Astrocyte (in vitro differentiated cells and primary cell): ENCODE measurements around the gene PCNA. TPM values are rescaled to one million over a fixed set of nuclear protein-coding genes. Genes with fewer than 3 reads are reported as not detected.

ENCODE experiments used
- DNase-seq: peaks from one replicate; pipeline ENCODE4 v3.0.0-alpha.2; 2010; ENCODE audit warnings: low read depth
- FAIRE-seq: peaks from 2 replicates; lab custom pipeline; 2011; peaks lifted over from hg19 to GRCh38; lab: Jason Lieb, UNC
- H2AFZ ChIP-seq: 2 replicates; pipeline ENCODE4 v1.6.0; 2012; ENCODE audit warnings: low read depth, low read length, inconsistent platforms
- H3K27ac ChIP-seq: 2 replicates; pipeline ENCODE4 v1.5.1; 2011; ENCODE audit warnings: low read depth, low read length, inconsistent platforms
- H3K27me3 ChIP-seq: 2 replicates; pipeline ENCODE4 v1.6.0; 2011; ENCODE audit warnings: low read length, inconsistent platforms; ENCODE audit not compliant: insufficient read depth
- H3K36me3 ChIP-seq: 2 replicates; pipeline ENCODE4 v1.5.1; 2011; ENCODE audit warnings: low read length, inconsistent platforms; ENCODE audit not compliant: insufficient read depth
- H3K4me1 ChIP-seq: 2 replicates; pipeline ENCODE4 v1.5.1; 2011; ENCODE audit warnings: low read length, inconsistent platforms; ENCODE audit not compliant: insufficient read depth
- H3K4me2 ChIP-seq: 2 replicates; pipeline ENCODE4 v1.6.0; 2012; ENCODE audit warnings: low read length, inconsistent platforms
- H3K4me3 ChIP-seq: 2 replicates; pipeline ENCODE4 v1.5.1; 2011; ENCODE audit warnings: low read depth, mild to moderate bottlenecking, low read length, inconsistent platforms; ENCODE audit not compliant: insufficient read depth
- H3K79me2 ChIP-seq: 2 replicates; pipeline ENCODE4 v1.6.0; 2012; ENCODE audit warnings: mild to moderate bottlenecking, low read length, inconsistent platforms; ENCODE audit not compliant: insufficient read depth
- H3K9ac ChIP-seq: 2 replicates; pipeline ENCODE4 v1.6.0; 2012; ENCODE audit warnings: mild to moderate bottlenecking, low read length, inconsistent platforms
- H3K9me3 ChIP-seq: 2 replicates; pipeline ENCODE4 v1.5.1; 2012; ENCODE audit warnings: low read depth, mild to moderate bottlenecking, low read length, inconsistent platforms; ENCODE audit not compliant: insufficient read depth
- H4K20me1 ChIP-seq: 2 replicates; pipeline ENCODE4 v1.6.0; 2012; ENCODE audit warnings: low read length, inconsistent platforms; ENCODE audit not compliant: insufficient read depth
- H3K27ac Mint-ChIP-seq: one replicate; pipeline ENCODE4 v1.8.0; 2021; ENCODE audit warnings: mild to moderate bottlenecking, mixed read lengths; ENCODE audit not compliant: unreplicated experiment
- H3K27me3 Mint-ChIP-seq: one replicate; pipeline ENCODE4 v1.8.0; 2021; ENCODE audit warnings: low read depth, mixed read lengths; ENCODE audit not compliant: unreplicated experiment
- H3K36me3 Mint-ChIP-seq: one replicate; pipeline ENCODE4 v1.8.0; 2021; ENCODE audit warnings: low read depth, mixed read lengths; ENCODE audit not compliant: unreplicated experiment
- H3K4me1 Mint-ChIP-seq: one replicate; pipeline ENCODE4 v1.8.0; 2021; ENCODE audit warnings: low read depth, mixed read lengths; ENCODE audit not compliant: unreplicated experiment
- H3K4me3 Mint-ChIP-seq: one replicate; pipeline ENCODE4 v1.8.0; 2021; ENCODE audit warnings: mild to moderate bottlenecking, moderate library complexity, mixed read lengths; ENCODE audit not compliant: unreplicated experiment
- H3K9me3 Mint-ChIP-seq: one replicate; pipeline ENCODE4 v1.8.0; 2021; ENCODE audit warnings: mild to moderate bottlenecking, mixed read lengths; ENCODE audit not compliant: unreplicated experiment
- EZH2 ChIP-seq: IDR thresholded peaks from 2 replicates; pipeline ENCODE4 v1.6.1; 2012; ENCODE audit warnings: mild to moderate bottlenecking, low read length, inconsistent platforms; ENCODE audit not compliant: insufficient read depth
- total RNA-seq: library from RNA; stranded (reverse); gene quantifications from 2 replicates; pipeline ENCODE4 v1.2.1, GENCODE V29; 2021
- TF ChIP-seq, protein P1 (sequence below): IDR thresholded peaks from 2 replicates; pipeline ENCODE4 v1.5.1; 2011; ENCODE audit warnings: low read depth, mild to moderate bottlenecking, inconsistent platforms, low read length, moderate library complexity; ENCODE audit not compliant: insufficient read depth

The PCNA gene
- total RNA-seq, 1 donor from 2014 or later, result 77.6 TPM

DNA sequence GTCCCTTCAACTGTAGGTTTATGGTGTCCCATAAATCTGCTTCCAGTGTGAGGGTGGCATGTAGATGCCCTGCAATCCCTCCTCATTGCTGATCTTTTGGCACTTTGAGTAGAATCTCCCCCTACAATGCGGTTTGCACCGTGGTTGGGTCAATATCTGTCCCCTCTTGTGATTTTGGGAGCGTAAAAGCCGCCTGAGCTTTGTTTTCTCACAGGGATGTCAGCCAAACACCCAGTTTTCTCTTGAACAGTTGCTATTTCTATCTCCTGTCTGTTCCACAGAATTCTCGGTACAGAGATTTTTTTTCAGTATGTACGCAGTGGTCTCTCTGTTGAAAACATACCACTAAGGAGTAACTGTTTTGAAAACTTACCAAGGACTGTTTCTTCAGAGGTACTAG lies 28.8 kb upstream of the PCNA start:
- no peak for FAIRE-seq
- peaks cover 10% of the 10 kb centered on the region for H3K4me1 Mint-ChIP-seq
- TF ChIP-seq, protein P1, sequence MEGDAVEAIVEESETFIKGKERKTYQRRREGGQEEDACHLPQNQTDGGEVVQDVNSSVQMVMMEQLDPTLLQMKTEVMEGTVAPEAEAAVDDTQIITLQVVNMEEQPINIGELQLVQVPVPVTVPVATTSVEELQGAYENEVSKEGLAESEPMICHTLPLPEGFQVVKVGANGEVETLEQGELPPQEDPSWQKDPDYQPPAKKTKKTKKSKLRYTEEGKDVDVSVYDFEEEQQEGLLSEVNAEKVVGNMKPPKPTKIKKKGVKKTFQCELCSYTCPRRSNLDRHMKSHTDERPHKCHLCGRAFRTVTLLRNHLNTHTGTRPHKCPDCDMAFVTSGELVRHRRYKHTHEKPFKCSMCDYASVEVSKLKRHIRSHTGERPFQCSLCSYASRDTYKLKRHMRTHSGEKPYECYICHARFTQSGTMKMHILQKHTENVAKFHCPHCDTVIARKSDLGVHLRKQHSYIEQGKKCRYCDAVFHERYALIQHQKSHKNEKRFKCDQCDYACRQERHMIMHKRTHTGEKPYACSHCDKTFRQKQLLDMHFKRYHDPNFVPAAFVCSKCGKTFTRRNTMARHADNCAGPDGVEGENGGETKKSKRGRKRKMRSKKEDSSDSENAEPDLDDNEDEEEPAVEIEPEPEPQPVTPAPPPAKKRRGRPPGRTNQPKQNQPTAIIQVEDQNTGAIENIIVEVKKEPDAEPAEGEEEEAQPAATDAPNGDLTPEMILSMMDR, result no peak
- no peak for TF ChIP-seq EZH2
- no peak for DNase-seq
- H3K9me3 Mint-ChIP-seq, result no peaks in the 10 kb centered on the region
- Histone ChIP-seq H4K20me1 (peaks cover 57% of the 10 kb centered on the region), H3K27ac (no peak overlapping the region), H3K79me2 (peaks cover 64% of the 10 kb centered on the region), H2AFZ (no peak overlapping the region), H3K9me3 (no peaks in the 10 kb centered on the region), H3K4me1 (peaks cover 6% of the 10 kb centered on the region), H3K4me3 (no peak overlapping the region), H3K4me2 (no peak overlapping the region), H3K9ac (no peak overlapping the region), H3K27me3 (no peaks in the 10 kb centered on the region), H3K36me3 (no peaks in the 10 kb centered on the region)
- H3K4me3 Mint-ChIP-seq, result no peak overlapping the region
- no peaks in the 10 kb centered on the region for H3K27me3 Mint-ChIP-seq
- no peak overlapping the region for H3K27ac Mint-ChIP-seq
- H3K36me3 Mint-ChIP-seq, result peaks cover 6% of the 10 kb centered on the region

DNA sequence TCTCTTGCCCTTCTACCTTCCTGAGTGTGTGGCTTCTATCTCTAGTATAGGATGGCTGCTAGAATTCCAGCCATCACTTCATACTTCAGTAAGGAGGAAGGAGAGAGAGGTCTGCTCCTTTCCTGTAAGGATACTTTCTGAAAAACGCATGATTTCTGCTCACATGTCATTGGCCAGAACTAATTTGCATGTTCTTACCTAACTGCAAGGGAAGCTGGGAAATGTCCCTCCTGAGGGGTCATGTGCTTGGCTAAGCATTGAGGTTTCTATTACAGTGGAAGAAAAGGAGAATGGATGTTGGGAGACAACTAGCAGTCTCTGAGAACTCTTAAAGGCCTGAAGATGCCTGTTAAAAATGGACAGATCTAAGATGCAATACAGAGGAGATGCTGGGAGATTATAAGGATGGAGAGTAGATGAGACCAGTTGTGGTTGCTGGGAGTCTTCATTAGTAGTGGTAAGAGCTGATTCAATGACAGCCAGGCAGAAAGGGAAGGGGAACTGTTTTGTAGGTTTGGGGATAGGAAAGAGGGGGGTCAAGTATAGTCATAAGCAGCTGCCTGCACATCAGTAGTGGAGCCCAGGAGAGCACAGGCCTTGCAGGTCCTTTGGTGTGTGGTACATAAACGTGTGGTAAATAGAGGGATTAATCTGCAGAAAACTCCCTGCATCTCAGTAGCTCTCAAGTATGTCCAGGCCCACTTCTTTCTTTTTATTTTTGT lies 27.3 kb upstream of the PCNA start:
- Histone ChIP-seq H3K9ac (no peak overlapping the region), H3K27ac (no peak overlapping the region), H2AFZ (no peak overlapping the region), H3K79me2 (peaks cover 68% of the 10 kb centered on the region), H3K27me3 (no peaks in the 10 kb centered on the region), H3K4me2 (no peak overlapping the region), H4K20me1 (peaks cover 49% of the 10 kb centered on the region), H3K4me3 (no peak overlapping the region), H3K4me1 (peaks cover 6% of the 10 kb centered on the region), H3K36me3 (no peaks in the 10 kb centered on the region), H3K9me3 (no peaks in the 10 kb centered on the region)
- TF ChIP-seq, protein P1, result no peak
- TF ChIP-seq EZH2, result no peak
- Mint-ChIP-seq H3K4me3 (no peak overlapping the region), H3K9me3 (no peaks in the 10 kb centered on the region), H3K27ac (no peak overlapping the region), H3K27me3 (no peaks in the 10 kb centered on the region), H3K4me1 (peaks cover 9% of the 10 kb centered on the region), H3K36me3 (peaks cover 6% of the 10 kb centered on the region)
- DNase-seq (no peak), FAIRE-seq (no peak)

DNA sequence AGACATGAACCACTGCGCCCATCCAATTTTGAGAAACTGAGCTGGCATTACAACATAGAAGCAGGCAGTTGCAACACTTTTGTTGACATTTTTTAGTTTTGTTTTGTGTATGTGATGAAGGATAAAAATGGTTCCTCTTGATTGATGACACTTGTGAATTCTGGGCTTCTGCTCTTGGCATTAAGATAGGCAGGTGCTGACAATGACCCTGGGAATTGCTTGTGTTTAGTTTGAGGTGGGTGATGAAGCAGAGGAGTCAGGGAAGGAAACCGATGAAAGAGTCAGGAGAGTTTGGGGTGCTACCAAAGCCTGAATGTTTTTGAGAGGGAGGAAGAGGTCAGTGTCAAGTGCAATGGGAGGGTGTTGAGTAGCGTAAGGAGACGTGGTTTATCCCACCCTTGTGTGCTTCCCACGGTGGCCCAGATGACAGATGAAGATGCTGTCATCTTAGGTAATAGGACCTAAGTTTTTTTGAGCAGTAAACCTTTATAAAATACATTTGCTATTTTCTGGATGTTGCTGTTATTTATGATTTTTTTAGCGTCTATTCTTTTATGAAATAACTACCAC lies 26.4 kb upstream of the PCNA start:
- H2AFZ ChIP-seq, result no peak overlapping the region
- H3K4me3 ChIP-seq, result no peak overlapping the region
- peaks cover 69% of the 10 kb centered on the region for H3K79me2 ChIP-seq
- H3K27ac ChIP-seq, result no peak overlapping the region
- Mint-ChIP-seq H3K9me3 (no peaks in the 10 kb centered on the region), H3K4me1 (peaks cover 12% of the 10 kb centered on the region), H3K27ac (no peak overlapping the region), H3K4me3 (no peak overlapping the region), H3K36me3 (peaks cover 6% of the 10 kb centered on the region), H3K27me3 (no peaks in the 10 kb centered on the region)
- no peaks in the 10 kb centered on the region for H3K27me3 ChIP-seq
- H3K4me2 ChIP-seq, result no peak overlapping the region
- TF ChIP-seq EZH2, result no peak
- TF ChIP-seq, protein P1, result no peak
- DNase-seq (no peak), FAIRE-seq (no peak)
- H3K9me3 ChIP-seq, result no peaks in the 10 kb centered on the region
- H3K4me1 ChIP-seq, result peaks cover 6% of the 10 kb centered on the region
- no peak overlapping the region for H3K9ac ChIP-seq
- H4K20me1 ChIP-seq, result peaks cover 57% of the 10 kb centered on the region
- no peaks in the 10 kb centered on the region for H3K36me3 ChIP-seq
